Measurements from ENCODE around the gene PRDX5. TPM values are rescaled to one million over a fixed set of nuclear protein-coding genes. Genes with fewer than 3 reads are reported as not detected.

PRDX5 gene
- total and polyA plus RNA-seq, 9 of the 15 experiments (the other 6 are each of a cell fraction or from before 2014, with no cell fraction given), result 40.8 to 327 (median 204) TPM

DNA sequence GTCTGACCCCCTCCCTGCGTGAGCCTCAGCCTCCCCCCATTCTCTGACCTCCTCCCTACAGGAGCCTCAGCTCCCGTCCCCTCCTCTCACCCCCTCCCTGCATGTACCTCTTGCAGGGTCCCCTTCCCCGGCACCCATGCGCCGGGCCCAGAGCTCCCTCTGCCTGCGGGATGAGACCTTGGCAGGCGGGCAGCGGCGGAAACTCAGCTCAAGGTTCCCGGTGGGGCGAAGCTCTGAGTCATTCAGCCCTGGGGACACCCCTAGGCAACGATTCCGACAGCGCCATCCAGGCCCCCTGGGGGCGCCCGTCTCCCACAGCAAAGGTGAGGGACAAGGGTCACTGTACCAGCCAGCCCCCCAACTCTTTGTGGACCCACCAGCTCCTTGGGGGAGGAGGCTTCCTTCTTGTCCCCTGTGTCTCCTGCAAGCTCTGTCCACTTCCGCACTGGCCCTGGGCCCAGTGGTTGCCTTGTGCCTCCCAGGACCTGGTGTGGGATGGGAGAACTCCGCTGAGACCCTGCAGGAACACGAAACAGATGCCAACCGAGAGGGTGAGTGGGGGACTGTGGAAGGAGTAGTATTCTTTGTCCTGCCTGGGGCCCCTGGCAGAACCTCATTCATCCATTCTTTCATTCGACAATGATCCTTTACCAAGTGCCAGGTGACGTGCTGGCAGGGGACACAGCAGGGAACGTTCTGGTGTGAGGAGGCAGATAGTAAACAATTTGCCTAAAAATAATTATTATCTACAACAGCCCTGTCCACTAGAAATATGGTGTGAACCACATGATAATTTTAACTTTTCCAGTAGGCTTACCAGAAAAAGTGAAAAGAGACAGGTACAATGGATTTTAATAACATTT is 37.4 kb downstream of the PRDX5 start (continued):
- TF ChIP-seq, protein P1, sequence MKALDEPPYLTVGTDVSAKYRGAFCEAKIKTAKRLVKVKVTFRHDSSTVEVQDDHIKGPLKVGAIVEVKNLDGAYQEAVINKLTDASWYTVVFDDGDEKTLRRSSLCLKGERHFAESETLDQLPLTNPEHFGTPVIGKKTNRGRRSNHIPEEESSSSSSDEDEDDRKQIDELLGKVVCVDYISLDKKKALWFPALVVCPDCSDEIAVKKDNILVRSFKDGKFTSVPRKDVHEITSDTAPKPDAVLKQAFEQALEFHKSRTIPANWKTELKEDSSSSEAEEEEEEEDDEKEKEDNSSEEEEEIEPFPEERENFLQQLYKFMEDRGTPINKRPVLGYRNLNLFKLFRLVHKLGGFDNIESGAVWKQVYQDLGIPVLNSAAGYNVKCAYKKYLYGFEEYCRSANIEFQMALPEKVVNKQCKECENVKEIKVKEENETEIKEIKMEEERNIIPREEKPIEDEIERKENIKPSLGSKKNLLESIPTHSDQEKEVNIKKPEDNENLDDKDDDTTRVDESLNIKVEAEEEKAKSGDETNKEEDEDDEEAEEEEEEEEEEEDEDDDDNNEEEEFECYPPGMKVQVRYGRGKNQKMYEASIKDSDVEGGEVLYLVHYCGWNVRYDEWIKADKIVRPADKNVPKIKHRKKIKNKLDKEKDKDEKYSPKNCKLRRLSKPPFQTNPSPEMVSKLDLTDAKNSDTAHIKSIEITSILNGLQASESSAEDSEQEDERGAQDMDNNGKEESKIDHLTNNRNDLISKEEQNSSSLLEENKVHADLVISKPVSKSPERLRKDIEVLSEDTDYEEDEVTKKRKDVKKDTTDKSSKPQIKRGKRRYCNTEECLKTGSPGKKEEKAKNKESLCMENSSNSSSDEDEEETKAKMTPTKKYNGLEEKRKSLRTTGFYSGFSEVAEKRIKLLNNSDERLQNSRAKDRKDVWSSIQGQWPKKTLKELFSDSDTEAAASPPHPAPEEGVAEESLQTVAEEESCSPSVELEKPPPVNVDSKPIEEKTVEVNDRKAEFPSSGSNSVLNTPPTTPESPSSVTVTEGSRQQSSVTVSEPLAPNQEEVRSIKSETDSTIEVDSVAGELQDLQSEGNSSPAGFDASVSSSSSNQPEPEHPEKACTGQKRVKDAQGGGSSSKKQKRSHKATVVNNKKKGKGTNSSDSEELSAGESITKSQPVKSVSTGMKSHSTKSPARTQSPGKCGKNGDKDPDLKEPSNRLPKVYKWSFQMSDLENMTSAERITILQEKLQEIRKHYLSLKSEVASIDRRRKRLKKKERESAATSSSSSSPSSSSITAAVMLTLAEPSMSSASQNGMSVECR (CRISPR knock-in tag; IDR thresholded peaks at IDR 0.05), result no peak
- TF ChIP-seq RNF219 (CRISPR knock-in tag; IDR thresholded peaks at IDR 0.05) (no peak), HNRNPLL (IDR thresholded peaks at IDR 0.05; ENCODE audit: low read depth, low read length, poor library complexity, severe bottlenecking) (peak; percentile 17), RB1 (IDR thresholded peaks at IDR 0.05; ENCODE audit: low read depth) (peak; percentile 87), TEAD2 (tag; IDR thresholded peaks at IDR 0.05) (no peak), ZNF124 (CRISPR knock-in tag; IDR thresholded peaks at IDR 0.05) (no peak), HES1 (IDR thresholded peaks at IDR 0.05; ENCODE audit: low read depth) (no peak), MNT (conservative IDR thresholded peaks at IDR 0.05) (peak in 1 of 2 experiments; percentile 67; a peak in 2 of 4 replicates), GABPB1 (CRISPR knock-in tag; IDR thresholded peaks at IDR 0.05) (no peak; the same call in 1 of the 2 replicates), JUNB (CRISPR knock-in tag; conservative IDR thresholded peaks at IDR 0.05) (peak; percentile 52; the same call in 1 of the 2 replicates), ZNF79 (CRISPR knock-in tag; IDR thresholded peaks at IDR 0.05; ENCODE audit: low read depth) (no peak), RFX1 (IDR thresholded peaks at IDR 0.05) (no peak), ZNF668 (CRISPR knock-in tag; IDR thresholded peaks at IDR 0.05) (no peak), NFIC (IDR thresholded peaks at IDR 0.05) (peak; percentile 78), PCBP2 (IDR thresholded peaks at IDR 0.05; ENCODE audit: low read depth, low read length, poor library complexity, severe bottlenecking) (no peak), ZNF133 (CRISPR knock-in tag; IDR thresholded peaks at IDR 0.05) (no peak), EZH2 (IDR thresholded peaks at IDR 0.05; ENCODE audit: borderline replicate concordance, low read depth, low read length) (no peak), PHB2 (IDR thresholded peaks at IDR 0.05; ENCODE audit: low read depth) (no peak), ILF3 (IDR thresholded peaks at IDR 0.05; ENCODE audit: borderline replicate concordance) (no peak)
